HepG2 (cell line): ENCODE measurements around the gene HSD11B2. TPM values are rescaled to one million over a fixed set of nuclear protein-coding genes. Genes with fewer than 3 reads are reported as not detected.

Experiments used
- ATAC-seq: fragments of 200-7000 bp; cut with Tn5 transposase; 3 replicates; pipeline ENCODE4 v1.9.1; 2020; ENCODE audit warnings: mild to moderate bottlenecking, moderate library complexity
- BruUV-seq: library from RNA; stranded (reverse); fragments of 400-500 nt; replicated peaks from 2 replicates; lab custom pipeline; 2021; lab: Mats Ljungman, UMichigan
- CTCF ChIA-PET: fragments of 300-600 bp; formaldehyde crosslinking; extraction: SDS; loops from one replicate; lab custom pipeline; 2021; ENCODE audit warnings: low total read pairs, inconsistent platforms, low intra/inter-chr PET ratio; lab: Yijun Ruan, JAX
- POLR2A ChIA-PET: fragments of 350-600 bp; sonication (Branson Sonifier 250); formaldehyde crosslinking; loops from one replicate; lab custom pipeline; 2020; ENCODE audit warnings: antibody characterized with exemption, inconsistent platforms; lab: Yijun Ruan, JAX
- DNase-seq: peaks from one replicate; pipeline ENCODE4 v3.0.0-alpha.2; 2015; ENCODE audit warnings: low spot score
- FAIRE-seq: peaks from 3 replicates; lab custom pipeline; 2011; peaks lifted over from hg19 to GRCh38; lab: Jason Lieb, UNC
- H2AFZ ChIP-seq: one replicate; pipeline ENCODE4 v1.6.1; 2011; ENCODE audit warnings: low read length, inconsistent platforms
- H3K27ac ChIP-seq: fragments of 300-600 bp; 3 replicates; pipeline ENCODE4 v1.8.0; 2011; ENCODE audit warnings: mixed run types, mild to moderate bottlenecking, mixed read lengths, low read length, inconsistent platforms; ENCODE audit not compliant: insufficient read depth; ENCODE audit errors: extremely low read length
- H3K27me3 ChIP-seq, 2 experiments: fragments of 200-600 bp in 1 of 2; 2 replicates in 1 of 2; 3 replicates in 1 of 2; pipeline versions ENCODE4 v1.6.0 to v1.8.0; 2011; ENCODE audit warnings: low read length in 2 of 2, mild to moderate bottlenecking in 2 of 2, moderate library complexity in 2 of 2, inconsistent platforms in 1 of 2; ENCODE audit not compliant: insufficient read depth in 2 of 2, control insufficient read depth in 1 of 2
- H3K36me3 ChIP-seq, 2 experiments: fragments of 200-600 bp in 1 of 2; replicated peaks in 1 of 2; 2 replicates in 1 of 2; 3 replicates in 1 of 2; pipeline versions ENCODE4 v1.5.1 to v1.8.0; 2011; ENCODE audit warnings: low read length in 2 of 2, inconsistent platforms in 1 of 2; ENCODE audit not compliant: insufficient read depth in 2 of 2, control insufficient read depth in 1 of 2
- H3K4me1 ChIP-seq: 2 replicates; pipeline ENCODE4 v1.5.1; 2012; ENCODE audit warnings: low read length, inconsistent platforms; ENCODE audit not compliant: insufficient read depth
- H3K4me2 ChIP-seq: 2 replicates; pipeline ENCODE4 v1.6.0; 2011; ENCODE audit warnings: low read depth, low read length, inconsistent platforms
- H3K4me3 ChIP-seq, 3 experiments: fragments of 200-600 bp in 1 of 3; sonication (generic), shearing (Covaris generic) in 1 of 3; replicated peaks in 1 of 3; 2 replicates each; pipeline ENCODE4 v1.5.1; 2011 to 2016; ENCODE audit warnings: low read length in 3 of 3, inconsistent platforms in 2 of 3, low read depth in 2 of 3, mild to moderate bottlenecking in 2 of 3, control low read depth in 1 of 3, mixed read lengths in 1 of 3; ENCODE audit not compliant: insufficient read depth in 1 of 3
- H3K79me2 ChIP-seq: one replicate; pipeline ENCODE4 v1.6.1; 2011; ENCODE audit warnings: low read length, inconsistent platforms; ENCODE audit not compliant: insufficient read depth
- H3K9ac ChIP-seq: 2 replicates; pipeline ENCODE4 v1.6.0; 2011; ENCODE audit warnings: mild to moderate bottlenecking, low read depth, low read length, inconsistent platforms; ENCODE audit not compliant: insufficient read depth
- H3K9me3 ChIP-seq: 2 replicates; pipeline ENCODE4 v1.5.1; 2012; ENCODE audit warnings: mild to moderate bottlenecking, low read length
- H4K20me1 ChIP-seq: 2 replicates; pipeline ENCODE4 v1.6.0; 2011; ENCODE audit warnings: inconsistent platforms, mild to moderate bottlenecking, low read length, moderate library complexity; ENCODE audit not compliant: insufficient read depth
- AGO2 ChIP-seq: fragments of 200-400 bp; formaldehyde crosslinking; optimal IDR thresholded peaks from 2 replicates; pipeline ENCODE3; 2017; ENCODE audit warnings: mild to moderate bottlenecking, low read depth, low read length, moderate library complexity
- GATAD1 ChIP-seq: IDR thresholded peaks from 2 replicates; pipeline ENCODE4 v1.6.1; 2016; ENCODE audit warnings: missing genetic modification reagents, missing compliant biosample characterization
- NONO ChIP-seq, 2 experiments: fragments of 450-650 bp in 1 of 2; sonication (generic) in 1 of 2; formaldehyde crosslinking in 1 of 2; IDR thresholded peaks in 1 of 2; conservative IDR thresholded peaks in 1 of 2; 2 replicates each; pipeline versions ENCODE4 v1.6.1 to v1.8.0; 2017 to 2022; ENCODE audit warnings: mild to moderate bottlenecking in 1 of 2, missing genetic modification reagents in 1 of 2, moderate library complexity in 1 of 2
- SALL1 ChIP-seq: sonication (generic); formaldehyde crosslinking; IDR thresholded peaks from 2 replicates; pipeline ENCODE4 v1.8.0; 2022; ENCODE audit warnings: mild to moderate bottlenecking, missing genetic modification reagents
- ZNF333 ChIP-seq: sonication (generic); formaldehyde crosslinking; IDR thresholded peaks from 2 replicates; pipeline ENCODE4 v1.4.0; 2020; ENCODE audit warnings: mild to moderate bottlenecking, missing genetic modification reagents, borderline replicate concordance
- WGBS: methylation state at CpG from one replicate; pipeline ENCODE4 v1.1.6; 2017; ENCODE audit warnings: low lambda C conversion rate; 5-methylcytosine and 5-hydroxymethylcytosine counted together
- in situ Hi-C: cut with HindIII; loops from 2 replicates; pipeline ENCODE4 v1.10.0; 2017; ENCODE audit warnings: low pct_unique_long_range_greater_than_20kb; ENCODE audit not compliant: extremely low pct_ligation_motif_present
- intact Hi-C: fragments of 100-400 bp; cut with micrococcal nuclease; formaldehyde crosslinking; loops from one replicate; pipeline ENCODE4 v1.10.0; 2022; ENCODE audit not compliant: unreplicated experiment
- polyA plus RNA-seq, 8 experiments: library from polyadenylated mRNA; depleted of rRNA in 3 of 8; stranded (reverse) in 7 of 8; unstranded in 1 of 8; fragments of >200 nt; fragmentation: Illumina TruSeq in 4 of 8; extraction: Trizol in 4 of 8; gene quantifications; 2 replicates each; pipeline versions ENCODE4 v1.2.1 to v1.2.3, GENCODE V29; 2011 to 2016; ENCODE audit warnings: low read depth in 4 of 8, missing spikeins in 1 of 8, mixed read lengths in 1 of 8; ENCODE audit not compliant: insufficient read depth in 1 of 8
- total RNA-seq, 5 experiments: library from RNA; depleted of rRNA; stranded (reverse); fragments of >200 nt; fragmentation: Illumina TruSeq; extraction: Trizol; gene quantifications; 2 replicates each; pipeline ENCODE4 v1.2.3, GENCODE V29; 2016; ENCODE audit warnings: low read depth in 1 of 5
- TF ChIP-seq, protein P1 (sequence below): sonication (generic); formaldehyde crosslinking; IDR thresholded peaks from 2 replicates; pipeline ENCODE4 v1.4.0; 2020; ENCODE audit warnings: missing genetic modification reagents
- TF ChIP-seq, protein P2 (sequence below): sonication (generic); formaldehyde crosslinking; IDR thresholded peaks from 2 replicates; pipeline ENCODE4 v1.5.0; 2020; ENCODE audit warnings: mild to moderate bottlenecking, missing genetic modification reagents, borderline replicate concordance

Gene HSD11B2
- total and polyA plus RNA-seq, 2 of the 13 experiments (the other 11 are each of a cell fraction or from before 2014, with no cell fraction given), result 8.9 to 13.6 TPM

DNA sequence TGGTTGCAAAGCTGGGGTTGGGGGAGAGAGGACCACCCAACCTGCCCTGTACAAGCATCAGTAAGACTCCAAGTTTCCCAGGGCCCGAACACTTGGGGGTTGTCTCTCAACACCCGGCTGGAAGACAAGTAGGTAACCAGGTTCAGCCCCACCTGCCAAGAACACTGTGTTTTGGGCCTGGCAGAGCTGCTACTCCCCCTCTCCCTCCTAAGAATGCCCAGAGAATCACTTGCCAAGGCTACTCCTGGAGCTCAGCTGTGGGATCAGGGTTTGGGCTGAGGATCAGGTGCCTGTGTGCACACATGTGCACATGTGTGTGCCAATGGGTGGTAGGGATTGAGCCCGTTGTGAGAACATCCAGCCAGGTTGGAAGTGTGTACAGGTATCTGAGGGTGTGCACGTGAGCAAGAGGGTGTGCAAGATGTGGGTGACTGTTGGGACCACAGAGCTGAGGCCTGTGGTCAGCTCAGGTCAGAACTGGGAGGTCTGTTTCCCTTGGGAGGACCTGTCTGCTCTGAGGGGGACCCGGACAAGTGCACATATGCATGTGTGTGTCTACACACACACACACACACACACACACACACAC lies 2.3 kb downstream of the HSD11B2 start (continued):
- TF ChIP-seq, protein P1, sequence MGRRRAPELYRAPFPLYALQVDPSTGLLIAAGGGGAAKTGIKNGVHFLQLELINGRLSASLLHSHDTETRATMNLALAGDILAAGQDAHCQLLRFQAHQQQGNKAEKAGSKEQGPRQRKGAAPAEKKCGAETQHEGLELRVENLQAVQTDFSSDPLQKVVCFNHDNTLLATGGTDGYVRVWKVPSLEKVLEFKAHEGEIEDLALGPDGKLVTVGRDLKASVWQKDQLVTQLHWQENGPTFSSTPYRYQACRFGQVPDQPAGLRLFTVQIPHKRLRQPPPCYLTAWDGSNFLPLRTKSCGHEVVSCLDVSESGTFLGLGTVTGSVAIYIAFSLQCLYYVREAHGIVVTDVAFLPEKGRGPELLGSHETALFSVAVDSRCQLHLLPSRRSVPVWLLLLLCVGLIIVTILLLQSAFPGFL (CRISPR knock-in tag), result no peak
- no peak for TF ChIP-seq GATAD1

DNA sequence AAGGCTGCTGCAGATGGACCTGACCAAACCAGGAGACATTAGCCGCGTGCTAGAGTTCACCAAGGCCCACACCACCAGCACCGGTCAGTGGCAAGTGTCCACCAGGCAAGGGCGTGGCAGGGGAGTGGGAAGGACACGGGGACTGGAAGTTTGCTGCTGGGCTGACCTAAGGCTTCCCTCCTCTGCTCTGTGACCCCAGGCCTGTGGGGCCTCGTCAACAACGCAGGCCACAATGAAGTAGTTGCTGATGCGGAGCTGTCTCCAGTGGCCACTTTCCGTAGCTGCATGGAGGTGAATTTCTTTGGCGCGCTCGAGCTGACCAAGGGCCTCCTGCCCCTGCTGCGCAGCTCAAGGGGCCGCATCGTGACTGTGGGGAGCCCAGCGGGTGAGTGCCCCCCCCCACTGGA lies 4.8 kb downstream of the HSD11B2 start:
- no TSS peak for BruUV-seq
- DNase-seq, result no peak
- Histone ChIP-seq H3K9me3 (no peaks in the 10 kb centered on the region), H3K4me3 (no peak overlapping the region), H3K4me1 (peaks cover 23% of the 10 kb centered on the region), H3K27me3 (no peaks in the 10 kb centered on the region; a peak in 1 of 5 replicates), H4K20me1 (no peaks in the 10 kb centered on the region)
- CTCF ChIA-PET, result no interaction called here
- WGBS, result 99% methylated on average over 10 of the region's 16 CpGs
- intact Hi-C loops, result no loop called here
- TF ChIP-seq ZNF333 (no peak), AGO2 (peak; percentile 86), NONO (IDR thresholded peaks at IDR 0.05) (no peak), NONO (CRISPR knock-in tag; conservative IDR thresholded peaks at IDR 0.05) (0 out of 2 replicates have a peak, but pooled peaks have one; percentile 29), SALL1 (CRISPR knock-in tag) (no peak)
- TF ChIP-seq, protein P2, sequence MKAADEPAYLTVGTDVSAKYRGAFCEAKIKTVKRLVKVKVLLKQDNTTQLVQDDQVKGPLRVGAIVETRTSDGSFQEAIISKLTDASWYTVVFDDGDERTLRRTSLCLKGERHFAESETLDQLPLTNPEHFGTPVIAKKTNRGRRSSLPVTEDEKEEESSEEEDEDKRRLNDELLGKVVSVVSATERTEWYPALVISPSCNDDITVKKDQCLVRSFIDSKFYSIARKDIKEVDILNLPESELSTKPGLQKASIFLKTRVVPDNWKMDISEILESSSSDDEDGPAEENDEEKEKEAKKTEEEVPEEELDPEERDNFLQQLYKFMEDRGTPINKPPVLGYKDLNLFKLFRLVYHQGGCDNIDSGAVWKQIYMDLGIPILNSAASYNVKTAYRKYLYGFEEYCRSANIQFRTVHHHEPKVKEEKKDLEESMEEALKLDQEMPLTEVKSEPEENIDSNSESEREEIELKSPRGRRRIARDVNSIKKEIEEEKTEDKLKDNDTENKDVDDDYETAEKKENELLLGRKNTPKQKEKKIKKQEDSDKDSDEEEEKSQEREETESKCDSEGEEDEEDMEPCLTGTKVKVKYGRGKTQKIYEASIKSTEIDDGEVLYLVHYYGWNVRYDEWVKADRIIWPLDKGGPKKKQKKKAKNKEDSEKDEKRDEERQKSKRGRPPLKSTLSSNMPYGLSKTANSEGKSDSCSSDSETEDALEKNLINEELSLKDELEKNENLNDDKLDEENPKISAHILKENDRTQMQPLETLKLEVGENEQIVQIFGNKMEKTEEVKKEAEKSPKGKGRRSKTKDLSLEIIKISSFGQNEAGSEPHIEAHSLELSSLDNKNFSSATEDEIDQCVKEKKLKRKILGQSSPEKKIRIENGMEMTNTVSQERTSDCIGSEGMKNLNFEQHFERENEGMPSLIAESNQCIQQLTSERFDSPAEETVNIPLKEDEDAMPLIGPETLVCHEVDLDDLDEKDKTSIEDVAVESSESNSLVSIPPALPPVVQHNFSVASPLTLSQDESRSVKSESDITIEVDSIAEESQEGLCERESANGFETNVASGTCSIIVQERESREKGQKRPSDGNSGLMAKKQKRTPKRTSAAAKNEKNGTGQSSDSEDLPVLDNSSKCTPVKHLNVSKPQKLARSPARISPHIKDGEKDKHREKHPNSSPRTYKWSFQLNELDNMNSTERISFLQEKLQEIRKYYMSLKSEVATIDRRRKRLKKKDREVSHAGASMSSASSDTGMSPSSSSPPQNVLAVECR (CRISPR knock-in tag), result 0 out of 2 replicates have a peak, but pooled peaks have one; percentile 10
- TF ChIP-seq, all 625 proteins: peak for 3
- Histone ChIP-seq H3K79me2 (no peaks in the 10 kb centered on the region), H3K27ac (no peak overlapping the region), H3K9ac (no peak overlapping the region), H3K36me3 (peaks cover 5 to 26% of the 10 kb centered on the region in 2 experiments; a peak in 3 of 5 replicates), H2AFZ (no peak overlapping the region), H3K4me2 (no peak overlapping the region)
- POLR2A ChIA-PET, result no interaction called here
- ATAC-seq (no peak), FAIRE-seq (no peak)
- in situ Hi-C loops, result no loop called here
